Esophagus mucosa (tissue), 1 donor: ENCODE data around the gene RALB. TPM values are rescaled to one million over a fixed set of nuclear protein-coding genes. Genes with fewer than 3 reads are reported as not detected.

ENCODE experiments used
- ATAC-seq: fragments of 200-7000 bp; cut with Tn5 transposase; one replicate; pipeline ENCODE4 v1.9.1; 2020
- total RNA-seq: library from RNA; stranded (reverse); gene quantifications from one replicate; pipeline ENCODE4 v1.2.4, GENCODE V29; 2023
- donor health status: DM: yes; HTN: yes; CAD: no.

Gene RALB
- total RNA-seq = 81.2 TPM

- peak; percentile 98 for ATAC-seq
These were observed at the start of gene RALB for GRCh38 chr2:120252225-120253020. Gene RALB (plus strand): TSS chr2:120252852. CDS start chr2:120278665, 25,813 bp downstream.

GRCh38 chr2:120203251-120204021 is 49.2 kb upstream of the RALB start:
- peak; percentile 22 for ATAC-seq

DNA sequence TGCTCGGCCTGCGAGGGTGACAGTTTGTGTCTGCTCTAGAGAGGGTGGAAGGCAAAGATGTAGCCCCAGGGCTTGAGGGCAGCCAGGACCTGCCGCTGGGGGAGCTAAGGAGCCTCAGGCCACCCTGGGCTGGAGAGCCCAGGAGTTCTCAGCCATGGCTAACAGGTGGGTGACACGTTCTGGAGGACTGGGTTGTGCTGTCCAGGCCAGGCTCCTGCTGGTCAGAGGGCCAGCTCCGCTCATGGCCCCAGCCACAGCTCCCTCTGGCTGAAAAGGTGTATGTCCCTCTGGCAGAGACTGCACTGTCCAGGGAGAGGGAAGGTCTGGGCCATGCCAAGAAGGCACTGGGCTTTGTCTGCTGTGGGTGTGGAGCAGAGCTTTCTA is 48.6 kb upstream of the RALB start:
- no peak for ATAC-seq

- no peak for ATAC-seq
These were observed 48.2 kb upstream of the RALB start for GRCh38 chr2:120204417-120204816.

- no peak for ATAC-seq
These were observed 47.5 kb upstream of the RALB start for GRCh38 chr2:120204945-120205670.

GRCh38 chr2:120206022-120206581 is 46.5 kb upstream of the RALB start:
- peak; percentile 45 for ATAC-seq

DNA sequence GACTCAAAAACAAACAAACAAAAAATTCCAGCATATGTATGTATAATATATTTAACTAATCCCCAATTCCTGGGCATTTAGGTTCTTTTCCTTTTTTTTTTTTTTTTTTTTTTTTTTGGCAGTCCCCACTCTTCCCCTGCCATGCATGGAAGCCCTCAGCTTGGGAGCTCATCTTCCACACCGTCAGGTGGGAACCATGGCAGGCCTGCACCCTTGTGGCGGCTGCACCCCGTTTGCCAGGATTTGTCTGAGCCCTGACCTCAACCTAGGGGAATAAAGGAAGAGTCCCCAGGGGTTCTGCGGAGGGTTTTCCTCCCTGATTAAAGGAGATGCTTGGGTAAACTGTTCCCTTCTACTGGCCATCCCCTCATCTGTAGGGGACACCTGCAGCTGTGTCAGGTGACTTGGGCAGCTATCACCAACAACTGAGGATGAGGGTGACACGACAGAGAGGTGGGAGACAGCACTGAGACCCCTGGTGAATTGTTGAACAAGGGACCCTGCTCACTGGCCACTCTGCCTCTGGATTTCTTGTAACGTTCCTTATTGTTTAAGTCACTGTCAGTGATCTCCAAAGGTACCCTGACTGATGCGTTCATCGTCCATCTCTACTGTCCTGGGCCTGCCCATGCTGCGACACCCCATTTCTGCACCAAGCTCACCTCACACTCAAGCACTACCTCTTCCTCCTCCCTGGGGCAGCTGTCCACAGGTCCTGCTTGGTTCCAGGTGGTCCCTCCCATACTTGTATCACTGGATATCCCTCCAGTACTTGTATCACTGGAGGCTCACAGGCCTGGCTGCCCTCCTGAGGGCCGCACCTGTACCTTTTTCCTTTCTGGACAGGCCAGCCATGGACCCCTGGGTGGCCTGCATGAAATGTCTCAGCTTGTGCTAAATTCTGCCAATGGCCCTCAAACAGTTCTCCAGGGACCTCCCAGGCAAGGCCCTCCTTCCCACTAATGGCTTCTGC is 44.0 kb upstream of the RALB start:
- ATAC-seq = no peak

GRCh38 chr2:120209427-120210269 is 43.0 kb upstream of the RALB start:
- ATAC-seq = peak; percentile 55

- no peak for ATAC-seq
These were observed 42.4 kb upstream of the RALB start for GRCh38 chr2:120210270-120210693.

- no peak for ATAC-seq
These were observed 34.5 kb upstream of the RALB start for GRCh38 chr2:120218181-120218580.

- no peak for ATAC-seq
These were observed 33.4 kb upstream of the RALB start for GRCh38 chr2:120219291-120219690.

GRCh38 chr2:120219766-120220165 is 32.9 kb upstream of the RALB start:
- ATAC-seq = no peak

GRCh38 chr2:120220756-120221155 is 31.9 kb upstream of the RALB start:
- no peak for ATAC-seq

DNA sequence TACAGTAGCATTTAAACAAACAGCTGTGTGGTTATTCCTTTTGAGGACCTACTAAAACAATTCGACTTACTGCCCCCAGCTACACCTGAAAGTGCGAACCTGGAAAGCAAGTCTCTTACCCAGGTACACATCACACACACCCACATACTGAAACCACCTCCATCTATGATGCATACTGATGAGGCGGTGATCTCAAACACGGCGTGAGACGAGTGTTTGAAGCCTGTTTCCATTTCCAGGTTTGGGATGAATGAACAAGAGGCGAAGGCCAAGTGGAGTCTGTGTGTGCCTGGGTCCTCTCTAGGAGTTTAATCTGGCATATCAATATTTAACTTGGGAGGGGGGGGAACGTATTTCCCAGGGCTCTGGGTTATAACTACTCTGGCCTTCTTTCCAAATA is 31.0 kb upstream of the RALB start:
- no peak for ATAC-seq

DNA sequence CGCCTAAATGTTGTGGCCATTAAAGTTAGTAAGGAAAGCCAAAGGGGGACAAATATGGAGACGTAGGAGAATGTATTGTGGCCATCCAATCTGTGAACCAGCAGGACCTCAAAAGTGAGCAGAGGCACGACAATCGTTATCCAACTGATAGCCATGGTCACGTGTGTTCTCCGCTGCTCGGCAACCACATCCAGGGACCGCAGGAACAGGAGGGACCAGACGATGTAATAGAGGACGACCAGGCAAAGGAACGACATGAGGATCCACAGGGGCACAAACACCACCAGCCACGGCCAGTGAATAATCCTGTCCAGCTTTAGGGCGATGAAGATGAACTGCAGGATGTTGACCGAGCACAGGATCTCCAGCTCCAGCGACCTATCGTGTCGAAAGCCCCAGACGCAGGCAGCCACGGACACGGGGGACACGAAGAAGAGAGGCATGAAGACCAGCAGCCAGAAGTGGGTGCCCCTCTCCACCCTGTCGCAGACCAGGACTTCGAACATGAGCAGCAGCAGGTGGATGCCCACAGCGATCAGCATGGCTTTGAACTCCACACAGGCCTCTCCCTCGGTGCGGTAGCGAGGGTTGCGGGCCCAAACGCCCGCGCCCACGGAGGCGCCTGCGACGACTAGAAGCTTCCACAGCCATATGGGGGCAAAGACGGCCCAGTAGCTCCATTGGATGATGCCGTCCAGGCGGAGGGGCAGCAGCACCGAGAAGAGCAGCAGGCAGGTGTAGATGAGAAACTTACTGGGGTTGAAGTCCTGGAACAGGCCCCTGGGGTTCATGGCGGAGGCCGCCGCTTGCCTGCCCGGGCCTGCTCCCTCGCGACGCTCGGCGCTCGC is 30.2 kb upstream of the RALB start:
- ATAC-seq = no peak

GRCh38 chr2:120223034-120223912 is 29.4 kb upstream of the RALB start, which contains the start of gene TMEM185B:
Gene TMEM185B (minus strand): TSS chr2:120223400. CDS start chr2:120222976, 424 bp downstream.
- ATAC-seq = peak; percentile 97

DNA sequence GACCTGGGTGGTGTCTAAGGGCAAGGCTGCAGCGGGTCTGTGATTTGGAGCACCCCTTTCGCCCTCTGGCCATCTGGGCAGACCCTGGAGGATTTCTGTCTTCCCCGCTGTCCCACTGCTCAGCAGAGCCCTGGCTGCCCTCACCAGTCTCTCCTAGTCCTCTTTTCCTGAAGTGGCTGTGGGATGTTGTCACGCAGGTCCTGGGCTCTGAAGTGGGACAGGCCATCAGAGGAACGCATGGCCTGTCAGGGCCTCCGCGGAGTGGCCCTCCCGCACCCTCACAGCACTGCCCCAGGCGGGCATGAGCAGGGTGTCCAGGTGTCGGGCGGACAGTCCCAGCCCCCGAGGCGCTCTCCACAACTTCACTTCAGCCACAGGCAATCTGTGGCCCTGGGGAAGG is 28.4 kb upstream of the RALB start:
- ATAC-seq = no peak

DNA sequence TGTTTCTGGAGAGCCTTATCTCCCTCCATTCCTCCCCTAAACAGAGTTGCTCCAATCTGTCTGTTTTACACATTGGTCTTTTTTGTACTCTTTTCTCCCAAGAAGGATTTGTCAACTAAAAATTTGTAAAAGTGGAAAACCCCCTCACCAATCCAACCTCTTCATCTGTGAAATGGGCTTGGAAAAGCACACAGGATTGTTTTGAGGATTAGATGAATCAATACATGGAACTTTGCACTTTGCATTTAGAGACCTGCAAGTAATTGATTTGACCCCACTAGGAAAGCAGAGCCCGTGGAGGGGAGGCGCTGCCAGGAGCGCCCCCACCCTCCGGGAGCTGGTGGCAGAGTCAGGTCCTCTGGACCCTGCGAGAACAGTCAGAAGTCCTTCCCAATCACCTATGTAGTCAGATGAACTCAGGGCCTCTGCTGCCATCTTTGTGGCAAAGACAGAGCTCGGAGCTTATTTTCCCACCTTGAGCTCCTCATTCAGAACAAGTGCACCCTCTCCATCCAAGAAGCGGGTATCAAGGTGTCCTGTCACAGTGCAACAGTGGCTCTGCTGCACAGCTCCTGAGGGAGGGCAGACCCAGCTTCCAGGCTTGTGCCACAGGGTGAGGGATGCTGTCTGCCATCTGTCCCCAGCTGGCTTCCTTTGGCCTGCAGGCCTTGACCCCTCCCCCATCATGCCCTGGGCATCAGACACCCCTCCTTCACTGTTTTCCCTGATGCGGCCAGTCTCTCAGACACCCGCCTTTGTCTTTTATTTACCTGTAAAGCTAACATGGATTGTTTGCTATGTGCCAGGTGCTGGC is 27.7 kb upstream of the RALB start:
- ATAC-seq = no peak
